Osteoblast (primary cell): ENCODE results near the gene HDAC4. TPM values are rescaled to one million over a fixed set of nuclear protein-coding genes. Genes with fewer than 3 reads are reported as not detected.

Source experiments
- DNase-seq: peaks from one replicate; pipeline ENCODE4 v3.0.0; 2011; ENCODE audit warnings: low spot score, mixed read lengths; ENCODE audit not compliant: insufficient read length; ENCODE audit errors: missing footprints
- H2AFZ ChIP-seq: 2 replicates; pipeline ENCODE4 v1.6.0; 2011; ENCODE audit warnings: mild to moderate bottlenecking, low read length
- H3K27ac ChIP-seq: 2 replicates; pipeline ENCODE4 v1.5.1; 2011; ENCODE audit warnings: mild to moderate bottlenecking, low read depth, low read length, moderate library complexity
- H3K27me3 ChIP-seq: 2 replicates; pipeline ENCODE4 v1.6.0; 2012; ENCODE audit warnings: mild to moderate bottlenecking, control low read depth, inconsistent platforms, low read length, moderate library complexity; ENCODE audit not compliant: insufficient read depth
- H3K36me3 ChIP-seq: 2 replicates; pipeline ENCODE4 v1.5.1; 2011; ENCODE audit warnings: mild to moderate bottlenecking, low read length, control low read depth, moderate library complexity; ENCODE audit not compliant: insufficient read depth
- H3K4me1 ChIP-seq: 2 replicates; pipeline ENCODE4 v1.5.1; 2011; ENCODE audit warnings: mild to moderate bottlenecking, low read length, control low read depth, moderate library complexity; ENCODE audit not compliant: insufficient read depth
- H3K4me2 ChIP-seq: 2 replicates; pipeline ENCODE4 v1.6.0; 2011; ENCODE audit warnings: mild to moderate bottlenecking, low read length; ENCODE audit not compliant: insufficient read depth
- H3K4me3 ChIP-seq: fragments of 200-600 bp; sonication (generic); 3 replicates; pipeline ENCODE4 v1.5.1; 2012; ENCODE audit warnings: mild to moderate bottlenecking, low read length, inconsistent platforms; ENCODE audit not compliant: insufficient read depth
- H3K79me2 ChIP-seq: 2 replicates; pipeline ENCODE4 v1.6.0; 2012; ENCODE audit warnings: mild to moderate bottlenecking, low read length, control low read depth, inconsistent platforms; ENCODE audit not compliant: insufficient read depth
- H3K9me3 ChIP-seq: 2 replicates; pipeline ENCODE4 v1.5.1; 2011; ENCODE audit warnings: low read depth, low read length, control low read depth
- H4K20me1 ChIP-seq: 2 replicates; pipeline ENCODE4 v1.6.0; 2012; ENCODE audit warnings: mild to moderate bottlenecking, low read length, control low read depth; ENCODE audit not compliant: insufficient read depth
- total RNA-seq: library from RNA; depleted of rRNA; stranded (reverse); fragments of >200 nt; gene quantifications from 2 replicates; pipeline ENCODE4 v1.2.3, GENCODE V29; 2012
- TF ChIP-seq, protein P1 (sequence below): IDR thresholded peaks from 2 replicates; pipeline ENCODE4 v1.5.1; 2011; ENCODE audit warnings: mild to moderate bottlenecking, low read depth, low read length, moderate library complexity; ENCODE audit errors: extremely low read depth

The HDAC4 gene
- total RNA-seq, 1 donor, result 30.8 TPM

DNA sequence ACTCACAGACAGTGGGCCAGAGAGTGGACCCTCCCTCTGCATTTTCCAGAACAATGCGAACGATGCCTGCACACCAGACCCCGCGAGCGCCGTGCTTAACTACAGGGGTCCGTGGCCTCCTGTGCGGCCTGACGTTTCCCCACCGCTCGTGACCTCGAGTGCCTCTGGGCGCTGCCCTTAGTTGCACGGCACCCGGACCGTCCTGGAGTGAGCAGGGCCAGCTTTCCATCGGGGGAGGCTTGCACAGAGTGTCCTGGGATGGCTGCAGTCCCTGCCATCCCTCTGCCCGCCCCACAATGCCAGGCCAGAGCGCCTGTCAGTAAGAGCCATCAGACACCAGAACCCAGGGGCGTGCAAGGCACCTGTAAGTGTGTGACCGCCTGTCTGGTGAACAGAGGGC lies 335.9 kb downstream of the HDAC4 start:
- no peak overlapping the region for H3K4me3 ChIP-seq
- no peak overlapping the region for H3K27ac ChIP-seq
- no peaks in the 10 kb centered on the region for H3K79me2 ChIP-seq
- H3K4me2 ChIP-seq, result no peak overlapping the region
- no peaks in the 10 kb centered on the region for H3K36me3 ChIP-seq
- H3K9me3 ChIP-seq, result no peaks in the 10 kb centered on the region
- no peak for DNase-seq
- no peaks in the 10 kb centered on the region for H3K27me3 ChIP-seq
- no peaks in the 10 kb centered on the region for H4K20me1 ChIP-seq
- TF ChIP-seq, protein P1, sequence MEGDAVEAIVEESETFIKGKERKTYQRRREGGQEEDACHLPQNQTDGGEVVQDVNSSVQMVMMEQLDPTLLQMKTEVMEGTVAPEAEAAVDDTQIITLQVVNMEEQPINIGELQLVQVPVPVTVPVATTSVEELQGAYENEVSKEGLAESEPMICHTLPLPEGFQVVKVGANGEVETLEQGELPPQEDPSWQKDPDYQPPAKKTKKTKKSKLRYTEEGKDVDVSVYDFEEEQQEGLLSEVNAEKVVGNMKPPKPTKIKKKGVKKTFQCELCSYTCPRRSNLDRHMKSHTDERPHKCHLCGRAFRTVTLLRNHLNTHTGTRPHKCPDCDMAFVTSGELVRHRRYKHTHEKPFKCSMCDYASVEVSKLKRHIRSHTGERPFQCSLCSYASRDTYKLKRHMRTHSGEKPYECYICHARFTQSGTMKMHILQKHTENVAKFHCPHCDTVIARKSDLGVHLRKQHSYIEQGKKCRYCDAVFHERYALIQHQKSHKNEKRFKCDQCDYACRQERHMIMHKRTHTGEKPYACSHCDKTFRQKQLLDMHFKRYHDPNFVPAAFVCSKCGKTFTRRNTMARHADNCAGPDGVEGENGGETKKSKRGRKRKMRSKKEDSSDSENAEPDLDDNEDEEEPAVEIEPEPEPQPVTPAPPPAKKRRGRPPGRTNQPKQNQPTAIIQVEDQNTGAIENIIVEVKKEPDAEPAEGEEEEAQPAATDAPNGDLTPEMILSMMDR, result no peak
- no peaks in the 10 kb centered on the region for H3K4me1 ChIP-seq
- no peak overlapping the region for H2AFZ ChIP-seq

DNA sequence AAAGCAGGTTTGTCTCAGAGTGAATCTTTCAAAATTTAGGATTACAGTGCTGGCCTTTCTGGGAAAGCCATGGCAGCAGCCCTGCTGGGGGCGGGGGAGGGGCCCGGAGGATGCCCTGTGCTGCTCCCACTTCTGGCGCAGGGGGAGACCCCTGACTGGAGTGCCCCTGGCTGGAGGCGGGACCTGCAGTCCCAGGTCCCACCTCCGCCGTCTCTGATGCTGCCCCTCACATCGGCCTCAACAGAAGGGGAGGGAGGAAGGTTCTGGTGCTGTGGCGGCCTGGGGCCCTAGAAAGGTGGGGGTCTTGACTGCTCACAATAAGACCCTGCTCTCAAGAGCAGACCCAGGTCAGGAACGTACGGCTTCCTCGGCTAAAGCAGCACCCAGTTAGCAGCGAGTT lies 336.6 kb downstream of the HDAC4 start:
- Histone ChIP-seq H3K27me3 (no peaks in the 10 kb centered on the region), H3K9me3 (no peaks in the 10 kb centered on the region), H3K4me2 (no peak overlapping the region), H3K36me3 (no peaks in the 10 kb centered on the region), H4K20me1 (no peaks in the 10 kb centered on the region), H3K4me3 (no peak overlapping the region), H3K4me1 (no peaks in the 10 kb centered on the region), H3K79me2 (no peaks in the 10 kb centered on the region), H3K27ac (no peak overlapping the region), H2AFZ (no peak overlapping the region)
- TF ChIP-seq, protein P1, result no peak
- DNase-seq, result no peak

DNA sequence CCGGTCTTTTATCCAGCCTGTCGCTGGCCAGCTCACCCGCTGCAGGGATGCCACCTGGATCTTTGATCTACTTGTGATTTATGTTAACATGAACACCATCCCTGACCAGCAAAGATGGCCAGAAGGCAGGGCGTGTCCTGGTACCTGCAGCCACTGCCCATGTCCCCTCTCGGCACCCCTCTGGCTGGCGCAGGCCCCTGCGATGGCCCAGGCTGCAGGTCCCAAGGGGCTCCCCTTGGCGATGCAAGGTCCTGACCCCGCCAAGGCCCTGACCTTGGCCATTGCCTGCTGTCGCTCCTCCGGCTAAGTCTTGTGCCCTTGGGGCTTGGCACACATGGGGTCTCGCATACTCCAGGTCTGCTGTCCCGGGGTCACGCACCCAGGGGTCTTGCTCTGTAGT lies 338.1 kb downstream of the HDAC4 start:
- TF ChIP-seq, protein P1, result no peak
- H3K9me3 ChIP-seq, result no peaks in the 10 kb centered on the region
- no peak for DNase-seq

DNA sequence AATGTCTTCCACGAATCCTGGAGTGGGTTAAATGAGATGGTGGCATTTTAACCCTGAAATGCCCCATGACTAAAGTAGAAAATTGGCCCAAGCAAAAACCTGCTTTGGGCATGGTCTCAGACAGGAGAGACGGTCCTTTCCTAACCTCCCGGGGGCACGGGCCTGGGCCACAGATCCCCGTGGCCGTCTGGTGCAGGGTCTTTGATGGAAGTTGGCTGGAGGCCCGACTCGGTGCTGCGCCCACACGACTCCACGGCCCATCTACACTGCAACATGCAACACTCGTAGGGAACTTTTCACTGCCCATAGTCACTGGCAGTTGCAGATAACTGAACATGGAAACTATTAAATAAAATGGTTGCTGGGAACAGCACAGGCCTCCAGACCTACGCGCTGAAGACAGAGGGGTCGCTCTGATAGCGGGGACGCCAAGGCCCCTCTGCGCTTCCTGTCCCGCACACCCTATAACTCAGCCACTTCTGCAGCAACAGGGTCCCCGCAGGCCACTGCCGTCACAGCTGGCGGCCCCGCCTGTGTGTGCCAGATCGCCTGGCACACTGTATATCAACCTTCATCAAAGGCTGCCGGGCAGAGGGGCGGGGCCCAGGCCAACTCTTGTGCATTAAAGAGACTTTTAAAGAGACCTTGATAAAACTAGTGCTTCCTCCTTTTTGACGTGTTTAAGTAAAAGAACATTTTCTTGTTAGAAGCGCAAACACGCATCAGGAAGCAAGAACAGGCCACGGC lies 338.8 kb downstream of the HDAC4 start:
- no peaks in the 10 kb centered on the region for H3K27me3 ChIP-seq
- no peak overlapping the region for H3K27ac ChIP-seq
- H4K20me1 ChIP-seq, result no peaks in the 10 kb centered on the region
- H3K4me2 ChIP-seq, result no peak overlapping the region
- H3K36me3 ChIP-seq, result no peaks in the 10 kb centered on the region
- no peak for DNase-seq
- no peak overlapping the region for H2AFZ ChIP-seq
- H3K4me1 ChIP-seq, result no peaks in the 10 kb centered on the region
- no peaks in the 10 kb centered on the region for H3K9me3 ChIP-seq
- no peaks in the 10 kb centered on the region for H3K79me2 ChIP-seq
- TF ChIP-seq, protein P1, result no peak
- no peak overlapping the region for H3K4me3 ChIP-seq

More for the DNA sequence above, 338.1 kb downstream of the HDAC4 start:
- H3K4me2 ChIP-seq, result no peak overlapping the region
- H3K36me3 ChIP-seq, result no peaks in the 10 kb centered on the region
- no peaks in the 10 kb centered on the region for H3K4me1 ChIP-seq
- H4K20me1 ChIP-seq, result no peaks in the 10 kb centered on the region
- H3K79me2 ChIP-seq, result no peaks in the 10 kb centered on the region
- no peak overlapping the region for H2AFZ ChIP-seq
- H3K27me3 ChIP-seq, result no peaks in the 10 kb centered on the region
- no peak overlapping the region for H3K27ac ChIP-seq
- H3K4me3 ChIP-seq, result no peak overlapping the region
